ENCODE measurements around the gene USF2.

Gene USF2

GRCh38 chr19:35302446-35302845, 33.7 kb downstream of the USF2 start:
- no peak overlapping the region for H3K9ac ChIP-seq (ENCODE audit: insufficient read length)
- TF ChIP-seq FOXP2 (optimal IDR thresholded peaks at IDR 0.05; ENCODE audit: control extremely low read depth, extremely low read length, insufficient read depth) (no peak), POLR2AphosphoS5 (IDR thresholded peaks at IDR 0.05; ENCODE audit: borderline replicate concordance, low read depth, low read length) (no peak), EZH2 (IDR thresholded peaks at IDR 0.05) (no peak)
- H3K9me3 ChIP-seq (ENCODE audit: low read depth, low read length): no peaks in the 10 kb centered on the region
- H3K36me3 ChIP-seq (ENCODE audit: insufficient read depth, low read length): no peaks in the 10 kb centered on the region
- no peak overlapping the region for H3K4me3 ChIP-seq
- DNase-seq (ENCODE audit: low read depth, low spot score): no peak
- H3K27ac ChIP-seq: no peak overlapping the region

- Histone ChIP-seq H3K36me3 (ENCODE audit: insufficient read depth, low read length) (no peaks in the 10 kb centered on the region), H3K4me3 (no peak overlapping the region), H3K9ac (ENCODE audit: insufficient read length) (no peak overlapping the region), H3K27ac (no peak overlapping the region), H3K9me3 (ENCODE audit: low read depth, low read length) (no peaks in the 10 kb centered on the region)
- TF ChIP-seq FOXP2 (optimal IDR thresholded peaks at IDR 0.05; ENCODE audit: control extremely low read depth, extremely low read length, insufficient read depth) (no peak), EZH2 (IDR thresholded peaks at IDR 0.05) (no peak), POLR2AphosphoS5 (IDR thresholded peaks at IDR 0.05; ENCODE audit: borderline replicate concordance, low read depth, low read length) (no peak)
- no peak for DNase-seq (ENCODE audit: low read depth, low spot score)
These were observed 34.7 kb downstream of the USF2 start for GRCh38 chr19:35303357-35303915.

GRCh38 chr19:35304036-35304435, 35.3 kb downstream of the USF2 start:
- TF ChIP-seq FOXP2 (optimal IDR thresholded peaks at IDR 0.05; ENCODE audit: control extremely low read depth, extremely low read length, insufficient read depth) (no peak), POLR2AphosphoS5 (IDR thresholded peaks at IDR 0.05; ENCODE audit: borderline replicate concordance, low read depth, low read length) (no peak), EZH2 (IDR thresholded peaks at IDR 0.05) (no peak)
- no peak overlapping the region for H3K9ac ChIP-seq (ENCODE audit: insufficient read length)
- no peaks in the 10 kb centered on the region for H3K36me3 ChIP-seq (ENCODE audit: insufficient read depth, low read length)
- H3K9me3 ChIP-seq (ENCODE audit: low read depth, low read length): no peaks in the 10 kb centered on the region
- no peak for DNase-seq (ENCODE audit: low read depth, low spot score)
- H3K4me3 ChIP-seq: no peak overlapping the region
- H3K27ac ChIP-seq: no peak overlapping the region

DNA sequence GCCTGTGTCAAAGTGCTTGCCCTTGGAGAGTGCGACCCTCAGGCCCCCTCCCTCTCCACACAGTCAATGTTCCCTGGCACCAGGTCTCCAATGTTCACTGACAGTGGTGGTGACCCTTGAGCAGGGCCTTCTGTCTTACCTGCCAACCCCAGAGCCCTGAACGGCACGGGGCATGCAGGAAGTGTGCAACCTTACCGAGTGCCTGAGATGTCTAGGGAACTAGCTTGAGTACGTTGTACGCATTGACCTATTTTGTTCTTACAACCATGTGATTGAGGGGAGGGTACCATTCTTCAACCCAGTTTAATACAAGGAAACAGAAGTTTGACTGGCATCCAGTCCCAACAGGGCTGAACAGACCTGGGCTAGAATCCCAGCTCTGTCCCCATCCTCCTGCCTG, 36.4 kb downstream of the USF2 start:
- TF ChIP-seq POLR2AphosphoS5 (IDR thresholded peaks at IDR 0.05; ENCODE audit: borderline replicate concordance, low read depth, low read length) (no peak), FOXP2 (optimal IDR thresholded peaks at IDR 0.05; ENCODE audit: control extremely low read depth, extremely low read length, insufficient read depth) (no peak), EZH2 (IDR thresholded peaks at IDR 0.05) (no peak)
- Histone ChIP-seq H3K4me3 (no peak overlapping the region), H3K9ac (ENCODE audit: insufficient read length) (no peak overlapping the region), H3K36me3 (ENCODE audit: insufficient read depth, low read length) (no peaks in the 10 kb centered on the region), H3K9me3 (ENCODE audit: low read depth, low read length) (no peaks in the 10 kb centered on the region), H3K27ac (no peak overlapping the region)
- no peak for DNase-seq (ENCODE audit: low read depth, low spot score)

GRCh38 chr19:35306473-35307246, 37.9 kb downstream of the USF2 start:
- TF ChIP-seq POLR2AphosphoS5 (IDR thresholded peaks at IDR 0.05; ENCODE audit: borderline replicate concordance, low read depth, low read length) (no peak), EZH2 (IDR thresholded peaks at IDR 0.05) (no peak), FOXP2 (optimal IDR thresholded peaks at IDR 0.05; ENCODE audit: control extremely low read depth, extremely low read length, insufficient read depth) (no peak)
- no peaks in the 10 kb centered on the region for H3K36me3 ChIP-seq (ENCODE audit: insufficient read depth, low read length)
- no peak overlapping the region for H3K27ac ChIP-seq
- DNase-seq (ENCODE audit: low read depth, low spot score): no peak
- H3K9ac ChIP-seq (ENCODE audit: insufficient read length): no peak overlapping the region
- H3K9me3 ChIP-seq (ENCODE audit: low read depth, low read length): no peaks in the 10 kb centered on the region
- no peak overlapping the region for H3K4me3 ChIP-seq

GRCh38 chr19:35307931-35308330, 39.2 kb downstream of the USF2 start:
- no peak overlapping the region for H3K27ac ChIP-seq
- no peak overlapping the region for H3K4me3 ChIP-seq
- TF ChIP-seq EZH2 (IDR thresholded peaks at IDR 0.05) (no peak), FOXP2 (optimal IDR thresholded peaks at IDR 0.05; ENCODE audit: control extremely low read depth, extremely low read length, insufficient read depth) (no peak), POLR2AphosphoS5 (IDR thresholded peaks at IDR 0.05; ENCODE audit: borderline replicate concordance, low read depth, low read length) (no peak)
- no peaks in the 10 kb centered on the region for H3K9me3 ChIP-seq (ENCODE audit: low read depth, low read length)
- H3K9ac ChIP-seq (ENCODE audit: insufficient read length): no peak overlapping the region
- H3K36me3 ChIP-seq (ENCODE audit: insufficient read depth, low read length): no peaks in the 10 kb centered on the region
- no peak for DNase-seq (ENCODE audit: low read depth, low spot score)

GRCh38 chr19:35308910-35309309, 40.1 kb downstream of the USF2 start:
- TF ChIP-seq EZH2 (IDR thresholded peaks at IDR 0.05): no peak
- TF ChIP-seq FOXP2 (optimal IDR thresholded peaks at IDR 0.05; ENCODE audit: control extremely low read depth, extremely low read length, insufficient read depth): no peak
- no peak for TF ChIP-seq POLR2AphosphoS5 (IDR thresholded peaks at IDR 0.05; ENCODE audit: borderline replicate concordance, low read depth, low read length)
- H3K9ac ChIP-seq (ENCODE audit: insufficient read length): no peak overlapping the region
- H3K4me3 ChIP-seq: no peak overlapping the region
- no peaks in the 10 kb centered on the region for H3K9me3 ChIP-seq (ENCODE audit: low read depth, low read length)
- H3K27ac ChIP-seq: no peak overlapping the region
- no peak for DNase-seq (ENCODE audit: low read depth, low spot score)
- no peaks in the 10 kb centered on the region for H3K36me3 ChIP-seq (ENCODE audit: insufficient read depth, low read length)

DNA sequence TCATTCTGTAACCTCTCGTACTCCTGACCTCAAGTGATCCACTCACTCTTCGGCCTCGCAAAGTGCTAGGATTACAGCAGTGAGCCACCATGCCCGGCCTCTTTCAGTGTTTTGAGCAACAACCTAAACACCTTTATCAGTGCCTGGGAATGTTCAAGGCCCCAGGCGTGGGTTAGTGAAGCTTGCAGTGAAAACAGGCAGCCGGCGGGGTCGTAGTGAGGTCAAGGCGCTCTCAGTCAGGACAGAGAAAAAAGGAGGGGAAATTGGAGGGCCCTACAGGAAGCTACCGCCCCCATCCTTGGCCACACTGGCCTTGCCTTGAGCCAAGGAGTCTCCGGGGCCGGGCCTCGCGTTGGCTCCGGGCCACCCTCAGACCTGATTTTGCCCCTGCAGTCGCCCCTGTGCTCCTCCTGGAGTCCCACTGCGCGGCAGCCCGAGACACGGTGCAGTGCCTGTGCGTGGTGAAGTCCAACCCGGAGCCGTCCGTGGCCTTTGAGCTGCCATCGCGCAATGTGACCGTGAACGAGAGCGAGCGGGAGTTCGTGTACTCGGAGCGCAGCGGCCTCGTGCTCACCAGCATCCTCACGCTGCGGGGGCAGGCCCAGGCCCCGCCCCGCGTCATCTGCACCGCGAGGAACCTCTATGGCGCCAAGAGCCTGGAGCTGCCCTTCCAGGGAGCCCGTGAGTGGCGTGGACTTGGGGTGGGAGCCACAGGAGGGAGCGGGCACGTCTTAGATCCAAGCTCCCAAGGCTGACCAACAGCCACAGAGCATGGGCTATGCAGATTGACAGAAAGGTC, 40.9 kb downstream of the USF2 start:
- H3K36me3 ChIP-seq (ENCODE audit: insufficient read depth, low read length): no peaks in the 10 kb centered on the region
- DNase-seq (ENCODE audit: low read depth, low spot score): no peak
- no peak for TF ChIP-seq POLR2AphosphoS5 (IDR thresholded peaks at IDR 0.05; ENCODE audit: borderline replicate concordance, low read depth, low read length)
- TF ChIP-seq FOXP2 (optimal IDR thresholded peaks at IDR 0.05; ENCODE audit: control extremely low read depth, extremely low read length, insufficient read depth): no peak
- TF ChIP-seq EZH2 (IDR thresholded peaks at IDR 0.05): no peak
- no peak overlapping the region for H3K27ac ChIP-seq
- no peak overlapping the region for H3K9ac ChIP-seq (ENCODE audit: insufficient read length)
- no peaks in the 10 kb centered on the region for H3K9me3 ChIP-seq (ENCODE audit: low read depth, low read length)
- H3K4me3 ChIP-seq: no peak overlapping the region

Data from SK-N-MC (cell line).